COLO829 (cell line): ENCODE measurements around the gene APP.

ENCODE experiments used
- DNase-seq: peaks from one replicate; pipeline ENCODE4 v3.0.0; 2012; ENCODE audit warnings: low spot score

The APP gene

DNA sequence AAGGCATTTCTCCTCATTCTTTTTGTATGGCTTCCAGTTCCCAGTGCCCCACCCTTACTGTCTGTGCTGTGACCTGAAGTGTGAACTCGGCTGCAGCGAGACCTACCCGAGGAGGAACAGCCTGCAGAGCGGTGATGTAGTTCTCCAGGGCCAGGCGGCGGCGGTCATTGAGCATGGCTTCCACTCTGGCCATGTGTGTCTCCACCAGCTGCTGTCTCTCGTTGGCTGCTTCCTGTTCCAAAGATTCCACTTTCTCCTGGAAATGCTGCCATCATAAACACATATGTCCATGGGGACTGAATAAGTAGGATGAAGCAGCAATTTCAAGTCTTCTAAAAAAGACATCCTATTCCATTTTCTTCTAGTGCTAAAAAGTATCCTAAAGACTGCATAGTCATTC is 195.6 kb downstream of the APP start:
- DNase-seq: no peak

DNA sequence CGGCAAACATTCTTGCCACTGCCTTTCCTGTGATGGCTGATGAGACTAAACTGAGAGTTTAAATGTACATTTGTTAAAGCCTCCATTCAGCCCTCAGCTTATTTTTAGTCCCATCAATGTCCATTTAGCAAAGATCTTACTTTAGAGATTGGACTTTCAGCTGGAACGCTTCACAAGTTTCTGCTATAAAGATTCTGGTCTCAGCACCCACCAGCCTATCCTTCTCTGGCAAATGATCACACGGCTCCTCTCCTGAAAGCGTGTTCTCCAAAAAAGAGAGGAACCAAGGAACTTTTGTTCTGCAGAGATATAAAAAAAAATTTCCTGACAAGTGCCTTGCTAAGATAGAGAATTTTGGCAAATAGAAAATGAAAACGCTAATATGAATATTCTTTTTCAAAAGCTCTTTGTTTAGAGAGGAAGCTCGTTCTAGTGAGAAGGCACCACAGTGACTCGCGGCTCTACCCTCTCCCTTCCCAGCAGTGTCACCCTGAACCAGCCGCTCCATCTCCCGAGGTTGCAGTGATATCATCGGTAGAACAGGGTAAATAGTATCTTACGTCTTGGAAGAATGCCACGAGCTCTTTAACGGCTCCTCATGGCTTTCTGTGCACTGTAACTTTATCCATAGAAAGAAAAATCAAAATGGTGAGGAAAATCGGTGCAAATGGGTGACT is 200.2 kb downstream of the APP start:
- DNase-seq: peak; percentile 16

DNA sequence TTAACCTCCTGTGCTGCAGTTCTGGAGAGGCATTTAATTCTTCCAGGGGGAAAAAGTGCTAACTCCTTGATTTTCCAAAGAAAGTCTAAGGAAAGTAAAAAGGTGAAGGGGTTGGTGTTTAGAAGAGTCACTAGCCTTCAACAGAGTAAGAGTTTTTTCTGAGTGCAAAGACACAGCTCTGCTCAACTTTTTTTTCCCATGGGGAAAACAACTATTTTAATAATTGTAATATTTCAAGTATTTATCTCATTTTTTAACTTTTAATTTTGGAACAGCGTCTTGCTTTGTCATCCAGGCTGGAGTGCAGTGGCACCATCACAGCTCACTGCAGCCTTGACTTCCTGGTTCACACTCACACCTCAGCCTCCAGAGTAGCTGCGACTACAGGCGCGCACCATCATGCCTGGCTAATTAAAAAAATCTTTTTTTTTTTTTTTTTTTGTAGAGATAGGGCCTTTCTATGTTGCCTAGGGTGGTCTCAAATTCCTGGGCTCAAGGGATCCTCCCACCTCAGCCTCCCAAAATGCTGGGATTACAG is 202.6 kb downstream of the APP start:
- DNase-seq: no peak

DNA sequence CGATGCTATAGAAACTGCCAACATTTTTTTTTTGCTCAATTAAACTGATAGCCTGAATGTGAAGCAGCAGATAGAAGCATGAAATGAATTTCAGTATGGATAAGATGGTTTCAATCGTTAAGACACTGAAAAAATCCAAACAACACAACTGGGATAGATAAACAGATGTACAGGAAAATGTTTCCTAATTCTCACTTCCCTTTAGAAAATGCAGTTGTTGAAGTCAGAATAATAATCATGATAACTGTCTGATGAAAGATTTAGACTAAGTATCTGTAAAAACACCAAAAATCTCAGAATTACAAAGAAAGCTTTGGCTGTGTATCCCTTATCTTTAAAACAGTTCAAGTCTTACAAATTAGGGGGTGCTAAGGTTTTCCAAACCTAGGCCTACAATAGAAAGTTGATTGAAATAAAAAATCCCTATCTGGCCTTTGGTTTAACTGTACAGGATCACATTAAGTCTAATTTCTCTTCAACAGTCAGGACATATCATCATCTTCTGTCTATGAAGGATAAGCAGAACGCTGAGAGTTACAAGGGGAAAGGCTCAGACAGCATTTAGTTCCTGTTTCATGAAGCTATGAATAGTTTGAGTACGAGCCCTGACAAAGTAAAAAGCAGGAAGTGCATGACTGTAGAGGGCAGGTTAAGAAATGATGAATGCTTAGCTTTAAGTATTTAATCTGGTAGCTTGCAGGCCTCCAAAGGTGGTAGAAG is 203.2 kb downstream of the APP start:
- DNase-seq: no peak

DNA sequence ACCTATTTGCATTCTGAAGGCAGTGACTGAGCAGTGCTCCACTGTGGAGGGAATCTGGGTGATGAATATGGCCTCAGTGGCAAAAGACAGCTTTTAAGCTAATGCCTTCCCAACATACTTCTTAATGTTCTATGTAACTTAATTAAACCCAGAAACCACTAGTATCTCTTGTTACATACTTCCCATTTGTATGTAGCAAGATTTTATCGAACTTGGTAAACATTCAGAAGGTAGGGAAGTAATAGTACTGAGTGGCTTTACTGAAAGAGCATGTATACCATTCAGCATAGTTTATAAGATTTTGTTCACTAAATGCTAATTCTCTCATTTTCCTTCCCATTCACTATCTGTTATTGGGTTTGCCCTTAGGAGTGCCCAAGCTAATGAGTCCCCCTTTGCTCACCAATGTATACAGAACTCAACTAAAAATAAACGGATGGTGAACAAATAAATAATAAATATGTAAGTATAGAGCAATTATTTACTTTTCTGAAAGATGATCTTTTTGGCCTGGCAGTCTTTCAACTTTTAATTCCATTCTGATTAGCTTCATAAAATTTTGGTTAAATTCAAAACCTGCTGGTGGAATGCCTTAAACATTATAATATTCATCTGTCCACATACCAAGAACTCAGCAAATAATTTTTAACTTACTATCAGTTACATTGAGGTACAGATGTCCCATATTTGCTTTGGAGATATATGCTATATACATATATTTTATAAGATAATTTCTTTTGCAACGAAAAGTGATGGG is 204.4 kb downstream of the APP start:
- no peak for DNase-seq

DNA sequence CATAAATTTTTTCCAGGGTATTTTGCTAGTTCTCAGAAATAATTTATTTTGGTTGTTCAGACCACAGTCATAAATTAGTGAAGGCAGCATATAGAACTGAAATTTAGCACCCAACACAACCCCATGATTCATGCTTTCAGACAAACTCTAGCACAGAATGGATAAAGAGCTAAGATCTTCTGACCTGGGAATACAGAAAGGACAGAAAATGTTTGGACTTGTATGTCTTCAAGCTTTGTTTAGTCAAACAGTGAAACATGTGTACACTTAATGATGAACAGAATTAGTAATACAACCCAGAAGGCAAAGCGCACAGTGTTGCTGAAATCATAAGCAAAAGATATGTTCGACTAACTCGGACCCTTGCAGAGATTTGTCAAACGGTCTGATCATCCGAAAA is 205.6 kb downstream of the APP start:
- no peak for DNase-seq

DNA sequence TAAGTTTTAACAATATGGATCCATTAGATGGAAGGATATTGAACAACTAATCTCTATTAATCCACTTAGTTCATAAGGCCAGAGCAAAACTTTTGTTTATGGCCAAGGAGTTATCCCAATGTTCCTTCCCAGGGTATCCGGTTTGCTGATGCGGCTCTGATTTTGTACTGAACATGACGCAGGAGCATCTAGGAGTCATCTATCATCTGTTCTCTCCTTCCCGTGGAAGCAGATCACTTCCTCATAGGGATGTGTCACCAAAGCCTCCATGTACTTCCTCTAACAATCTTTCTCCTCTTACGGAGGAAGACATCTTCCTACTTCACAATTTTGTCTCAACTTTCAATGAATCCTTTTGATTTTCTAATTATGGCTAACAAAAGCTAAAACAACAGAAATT is 206.6 kb downstream of the APP start:
- DNase-seq: no peak

DNA sequence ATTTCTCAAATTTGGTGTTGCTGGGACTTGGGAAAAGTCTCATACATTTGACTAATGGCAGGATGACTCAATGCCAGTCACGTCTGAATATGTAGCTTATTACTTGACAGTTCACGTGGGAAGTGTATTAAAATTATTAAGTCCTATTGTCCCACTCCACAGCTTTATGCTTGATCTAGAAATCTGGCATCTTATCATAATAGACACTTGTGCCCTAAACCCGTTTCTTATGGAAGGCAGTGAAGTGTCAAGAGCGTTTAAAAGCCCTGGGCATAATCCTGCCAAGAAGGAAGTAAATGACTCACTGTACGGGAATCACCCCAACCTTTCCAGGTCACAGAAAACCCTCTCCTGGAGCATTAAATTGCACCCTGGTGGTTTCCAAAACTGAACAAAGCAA is 207.4 kb downstream of the APP start:
- DNase-seq: peak; percentile 17

DNA sequence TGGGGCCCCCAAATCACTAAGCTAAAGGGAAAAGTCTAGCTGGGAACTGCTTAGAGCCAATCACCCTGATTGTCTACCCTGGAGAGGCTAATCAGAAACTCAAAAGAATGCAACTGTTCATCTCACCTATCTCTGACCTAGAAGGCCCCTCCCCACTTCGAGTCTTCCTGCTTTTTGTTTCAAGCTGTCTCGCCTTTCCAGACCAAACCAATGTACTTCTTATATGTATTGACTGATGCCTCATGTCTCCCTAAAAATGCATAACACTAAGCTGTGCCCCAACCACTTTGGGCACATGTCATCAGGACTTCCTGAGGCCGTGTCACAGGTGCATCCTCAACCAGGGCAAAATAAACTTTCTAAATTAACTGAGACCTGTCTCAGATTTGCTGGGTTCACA is 209.5 kb downstream of the APP start:
- DNase-seq: no peak

DNA sequence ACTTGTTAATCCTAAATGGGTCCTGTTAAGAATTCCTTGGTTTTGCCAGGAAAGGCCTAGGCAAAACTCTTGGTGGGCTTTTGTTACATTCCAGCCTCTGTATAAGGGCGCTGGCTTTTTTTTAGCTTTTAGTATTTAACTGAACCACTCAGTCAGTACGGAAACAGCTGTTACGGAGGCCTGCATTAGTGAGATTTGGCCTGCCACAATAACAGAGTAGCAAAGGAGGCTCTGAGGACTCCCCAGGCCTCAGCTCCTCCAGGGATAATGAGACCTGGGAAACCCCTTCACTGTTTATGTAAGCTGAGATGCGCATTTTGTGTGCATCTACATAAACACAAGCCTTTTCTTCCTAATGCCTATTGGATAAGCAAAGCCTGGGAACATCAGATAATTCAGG is 210.2 kb downstream of the APP start:
- no peak for DNase-seq

DNA sequence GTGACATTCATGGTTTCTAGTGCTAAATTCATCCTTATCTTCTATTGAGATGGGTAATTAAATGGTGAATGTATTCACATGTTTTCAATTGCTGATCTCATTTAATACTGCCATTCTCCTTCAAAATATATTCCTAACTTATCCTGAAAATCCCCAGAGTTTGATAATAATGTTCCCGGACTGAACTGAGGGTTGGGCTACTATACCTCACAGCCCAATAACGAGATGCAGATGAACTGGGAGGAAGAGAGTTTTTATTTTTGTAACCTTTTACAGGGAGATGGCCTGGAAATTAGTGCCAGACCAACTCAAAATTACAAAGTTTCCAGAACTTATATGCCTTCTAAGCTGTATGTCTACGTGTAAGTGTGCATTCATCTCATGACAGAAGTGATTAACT is 210.8 kb downstream of the APP start:
- DNase-seq: no peak

DNA sequence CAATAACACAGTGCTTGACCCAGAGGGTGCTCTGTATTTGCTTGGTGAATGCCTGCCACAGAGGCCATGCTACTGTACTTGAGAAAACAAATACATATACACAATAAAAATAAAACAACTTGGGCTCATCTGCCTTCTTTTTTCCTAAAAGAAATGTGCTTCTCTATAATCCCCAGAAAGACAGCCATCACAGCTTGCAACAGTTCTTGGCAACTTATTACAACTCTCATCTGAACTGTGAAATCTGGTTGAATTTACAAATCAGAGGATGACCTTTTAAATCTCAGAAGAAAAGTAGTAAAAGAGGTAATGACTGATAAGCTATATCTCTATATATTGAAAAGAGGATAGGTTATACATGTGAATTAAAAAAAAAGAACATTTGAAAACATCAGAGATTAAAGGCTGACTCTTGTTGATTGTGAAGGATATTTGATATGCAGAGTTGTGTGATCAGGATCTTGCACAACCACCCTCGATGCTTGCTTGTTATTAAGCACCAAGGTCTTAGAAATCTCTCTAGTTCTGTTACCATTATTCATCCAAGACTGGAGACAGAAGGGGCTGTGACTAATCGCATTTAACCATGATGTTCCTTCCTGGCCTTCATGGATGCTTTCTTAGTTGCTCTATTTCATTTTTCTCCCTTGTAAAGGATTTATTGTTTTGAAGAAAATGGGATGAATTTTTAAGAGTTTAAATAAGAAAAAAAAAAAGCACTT is 213.4 kb downstream of the APP start:
- peak; percentile 35 for DNase-seq

DNA sequence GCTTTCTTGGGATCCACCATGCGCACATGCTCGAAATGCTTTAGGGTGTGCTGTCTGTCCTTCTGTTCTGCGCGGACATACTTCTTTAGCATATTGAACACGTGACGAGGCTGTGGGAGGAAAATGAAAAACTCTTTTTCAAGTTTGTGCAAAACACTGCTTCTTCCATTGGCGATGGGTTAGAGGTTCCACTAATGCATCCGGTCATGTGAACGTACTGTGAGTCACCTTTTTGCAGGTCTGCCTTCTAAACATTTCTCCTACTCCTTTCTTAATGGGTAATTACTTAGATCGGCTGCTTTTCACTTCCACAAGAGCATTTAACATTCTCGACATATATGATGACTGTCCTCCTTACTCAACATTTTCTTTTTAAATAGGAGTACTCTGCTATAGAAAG is 214.9 kb downstream of the APP start:
- DNase-seq: peak; percentile 8

DNA sequence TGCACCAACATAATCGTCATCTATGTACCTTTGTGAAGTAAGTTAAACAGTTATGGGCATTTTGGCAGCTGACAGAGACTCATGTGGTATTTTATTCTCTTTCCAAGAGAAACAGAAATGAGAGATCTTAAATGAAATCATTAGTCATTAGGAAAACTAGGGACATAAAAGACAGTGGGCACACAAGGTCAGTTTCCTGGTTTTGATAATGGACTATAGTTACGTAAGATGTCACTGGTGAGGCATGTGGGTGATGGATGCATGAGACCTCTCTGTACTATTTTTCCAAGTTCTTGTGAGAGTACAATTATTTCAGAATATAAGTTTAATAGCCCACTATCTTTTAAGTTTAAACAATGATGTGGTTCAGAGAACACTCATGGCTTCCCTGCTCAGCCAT is 216.9 kb downstream of the APP start:
- no peak for DNase-seq

DNA sequence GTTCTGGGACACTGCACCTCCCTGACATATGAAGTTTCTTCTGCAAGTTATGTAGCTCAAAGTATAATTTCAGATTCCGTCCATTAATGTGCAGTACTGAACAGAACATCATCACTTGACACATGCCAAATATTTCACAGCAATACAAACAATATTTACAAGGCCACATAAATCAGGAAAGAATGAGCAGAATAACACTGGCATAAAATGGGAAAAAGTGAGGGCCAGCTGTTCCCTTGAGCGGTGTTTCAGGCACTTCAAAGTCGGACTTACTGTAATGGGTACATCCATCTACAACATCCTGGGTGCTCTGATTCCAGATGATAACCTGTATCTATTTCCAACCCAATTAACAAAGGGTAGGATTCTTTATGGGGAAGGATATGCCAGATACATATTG is 217.4 kb downstream of the APP start:
- no peak for DNase-seq

DNA sequence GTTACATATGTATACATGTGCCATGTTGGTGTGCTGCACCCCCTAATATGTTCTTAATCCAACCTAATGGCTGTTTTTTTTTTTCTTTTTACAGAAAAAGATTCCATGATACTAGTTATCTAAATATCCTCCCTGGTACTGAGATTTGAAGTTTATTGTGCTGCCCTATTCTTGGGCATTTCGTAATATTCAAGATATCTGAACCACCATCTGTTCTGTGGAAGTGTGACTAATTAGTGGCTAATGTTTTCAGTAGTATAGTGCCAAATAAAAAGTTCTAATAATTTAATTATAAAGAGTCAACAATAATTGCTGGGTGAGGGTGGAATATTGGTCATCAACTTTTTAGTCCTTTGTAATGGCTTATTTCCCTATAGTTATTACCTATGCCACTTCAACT is 218.3 kb downstream of the APP start:
- no peak for DNase-seq

DNA sequence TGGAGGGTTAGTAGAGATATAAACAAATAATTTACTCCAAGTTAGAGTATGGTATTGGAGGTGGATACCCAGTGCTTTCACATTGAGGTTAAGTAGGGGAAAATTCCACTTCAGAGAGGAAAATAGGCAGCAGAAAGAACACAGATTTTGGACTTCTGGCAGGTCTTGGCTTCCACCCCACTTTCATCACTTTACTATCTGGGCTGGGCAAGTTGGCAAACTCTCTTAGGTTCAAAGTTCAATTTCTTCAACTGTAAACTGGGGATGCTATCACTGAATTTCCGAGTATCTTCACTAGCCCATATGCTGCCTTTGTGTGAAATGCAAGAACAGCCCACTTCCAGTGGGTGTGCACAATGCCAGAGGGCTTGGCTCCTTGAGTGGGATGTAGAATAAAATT is 220.9 kb downstream of the APP start:
- DNase-seq: no peak

DNA sequence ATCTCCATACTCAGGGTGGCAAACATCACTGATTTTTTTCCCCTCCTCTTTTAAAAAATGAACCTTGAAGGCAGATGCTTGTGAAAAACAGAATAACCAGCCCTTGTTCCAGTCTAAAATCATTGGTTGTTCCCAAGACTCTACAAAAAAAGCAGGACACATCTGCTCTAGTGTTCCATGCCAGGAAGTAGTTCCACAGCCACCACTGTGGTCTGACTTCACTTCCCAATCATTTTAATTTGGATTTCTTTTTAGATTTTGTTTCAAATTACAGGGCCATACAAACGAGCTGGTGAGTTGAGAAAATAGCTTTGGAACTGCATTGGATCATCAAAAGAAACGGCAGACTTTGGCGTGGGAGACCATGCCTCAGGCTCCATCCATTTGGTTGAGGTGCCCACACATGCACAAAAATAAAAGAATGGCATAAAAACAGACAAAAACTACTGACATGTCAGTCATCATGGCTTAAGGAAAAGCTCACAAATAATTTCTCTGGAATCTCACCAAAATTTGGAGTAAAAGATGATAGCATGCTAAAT is 225.8 kb downstream of the APP start:
- DNase-seq: no peak

DNA sequence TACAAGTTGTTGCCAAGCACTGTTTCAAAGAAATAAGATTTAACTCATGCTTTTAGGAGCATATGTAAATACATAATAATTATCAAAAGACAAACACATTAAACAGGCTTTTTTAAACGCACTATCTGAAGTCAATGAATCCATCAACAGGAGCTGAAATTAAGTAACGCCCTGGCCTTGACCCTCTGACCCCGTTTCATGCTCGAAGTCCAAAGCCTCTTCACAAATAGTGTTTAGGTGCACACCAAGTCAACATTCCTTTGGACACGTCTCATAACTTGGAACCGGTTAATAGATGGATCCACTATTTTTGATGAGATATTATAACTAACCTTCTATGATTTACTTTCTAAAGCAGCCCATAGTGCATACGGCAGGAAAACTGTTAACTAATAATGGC is 226.5 kb downstream of the APP start:
- DNase-seq: no peak

DNA sequence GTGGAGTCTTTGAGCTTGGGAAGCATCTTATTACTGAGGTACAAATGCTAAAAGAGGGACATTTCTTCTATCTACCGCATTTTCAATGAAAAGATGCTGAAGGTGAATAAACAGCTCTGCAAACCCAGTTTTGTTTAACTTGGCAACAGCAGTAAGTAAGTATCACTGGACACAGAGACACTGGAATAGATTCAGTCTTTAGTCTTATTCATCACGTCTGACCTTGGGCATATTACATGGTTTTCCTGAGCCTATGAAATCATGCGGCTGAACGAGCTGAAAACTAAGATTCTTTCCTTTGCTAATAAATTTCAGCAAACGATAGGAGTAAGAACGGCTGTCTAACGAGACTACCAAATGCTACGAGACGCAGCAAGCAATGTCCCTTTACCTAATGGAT is 228.4 kb downstream of the APP start:
- DNase-seq: no peak

DNA sequence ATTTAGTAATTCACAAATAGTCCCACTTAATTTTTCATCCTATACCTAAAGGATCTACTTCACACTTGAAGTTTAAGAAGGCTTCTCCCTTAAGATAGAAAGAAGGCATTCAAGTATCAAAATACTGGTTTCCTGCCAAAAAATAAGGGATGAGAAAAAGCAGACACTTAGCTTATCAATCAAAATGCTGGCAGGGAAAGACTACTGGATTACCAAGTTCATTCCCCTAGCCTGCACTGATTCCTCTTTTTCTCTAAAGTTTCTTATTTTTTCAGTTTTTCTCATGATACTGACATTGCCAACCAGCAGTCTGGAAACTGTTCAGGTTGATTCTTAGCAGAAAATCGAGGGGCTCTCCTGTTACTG is 231.2 kb downstream of the APP start:
- DNase-seq: no peak
